Stimulated activated effector memory CD8-positive, alpha-beta T cell treated with anti-CD3 and anti-CD28 coated beads, Interleukin-12 subunit alpha, Interleukin-12 subunit beta, amount 100 ng/mL, for 72 hours (primary cell): ENCODE results near the gene EIF4B.
"Not testable (repeated sequence)": the region's sequence is repeated elsewhere in the genome, so short reads cannot be mapped to it uniquely, and the experiment has no call there.

Experiments used
- ATAC-seq: fragments of 150-1000 bp; cut with Tn5 transposase; 2 replicates; pipeline ENCODE4 v1.10.0; 2021
- DNase-seq, 2 donors: peaks; one replicate each; pipeline ENCODE4 v3.0.0; 2021 to 2022; ENCODE audit warnings: low spot score in 2 of 2
- H3K27ac Mint-ChIP-seq: one replicate; pipeline ENCODE4 v1.8.0; 2022; ENCODE audit warnings: mild to moderate bottlenecking, mixed read lengths
- H3K36me3 Mint-ChIP-seq: one replicate; pipeline ENCODE4 v1.8.0; 2022; ENCODE audit warnings: mild to moderate bottlenecking, mixed read lengths
- H3K4me1 Mint-ChIP-seq: one replicate; pipeline ENCODE4 v1.8.0; 2022; ENCODE audit warnings: mixed read lengths
- H3K4me3 Mint-ChIP-seq: one replicate; pipeline ENCODE4 v1.8.0; 2022; ENCODE audit warnings: mild to moderate bottlenecking, mixed read lengths
- H3K9me3 Mint-ChIP-seq: one replicate; pipeline ENCODE4 v1.8.0; 2022; ENCODE audit warnings: mixed read lengths

EIF4B gene

GRCh38 chr12:52980650-52981423 lies 25.4 kb upstream of the EIF4B start:
- Mint-ChIP-seq H3K36me3 (no peaks in the 10 kb centered on the region), H3K4me1 (peaks cover 9% of the 10 kb centered on the region), H3K9me3 (no peaks in the 10 kb centered on the region), H3K27ac (no peak overlapping the region), H3K4me3 (no peak overlapping the region)
- ATAC-seq = peak; percentile 95
- peak; percentile 64 to 85 for DNase-seq

GRCh38 chr12:52984136-52984535 lies 22.1 kb upstream of the EIF4B start:
- Mint-ChIP-seq H3K27ac (no peak overlapping the region), H3K36me3 (no peaks in the 10 kb centered on the region), H3K4me3 (no peak overlapping the region), H3K4me1 (peaks cover 9% of the 10 kb centered on the region), H3K9me3 (no peaks in the 10 kb centered on the region)
- DNase-seq (no peak), ATAC-seq (no peak)

GRCh38 chr12:52988898-52989297 lies 17.4 kb upstream of the EIF4B start:
- Mint-ChIP-seq H3K27ac (no peak overlapping the region), H3K4me1 (no peaks in the 10 kb centered on the region), H3K36me3 (no peaks in the 10 kb centered on the region), H3K4me3 (no peak overlapping the region), H3K9me3 (no peaks in the 10 kb centered on the region)
- DNase-seq (no peak), ATAC-seq (no peak)

GRCh38 chr12:52990206-52990605 lies 16.1 kb upstream of the EIF4B start:
- H3K9me3 Mint-ChIP-seq = no peaks in the 10 kb centered on the region
- no peaks in the 10 kb centered on the region for H3K4me1 Mint-ChIP-seq
- H3K36me3 Mint-ChIP-seq = no peaks in the 10 kb centered on the region
- DNase-seq (no peak), ATAC-seq (no peak)
- H3K27ac Mint-ChIP-seq = no peak overlapping the region
- H3K4me3 Mint-ChIP-seq = no peak overlapping the region

GRCh38 chr12:52992240-52992639 lies 14.0 kb upstream of the EIF4B start:
- not testable (repeated sequence) for DNase-seq, H3K27ac Mint-ChIP-seq, H3K9me3 Mint-ChIP-seq, H3K36me3 Mint-ChIP-seq, H3K4me1 Mint-ChIP-seq, ATAC-seq, H3K4me3 Mint-ChIP-seq

- no peak overlapping the region for H3K27ac Mint-ChIP-seq
- no peak overlapping the region for H3K4me3 Mint-ChIP-seq
- no peak for DNase-seq
- no peaks in the 10 kb centered on the region for H3K36me3 Mint-ChIP-seq
- ATAC-seq = no peak
- H3K9me3 Mint-ChIP-seq = no peaks in the 10 kb centered on the region
- H3K4me1 Mint-ChIP-seq = no peaks in the 10 kb centered on the region
These were observed 13.3 kb upstream of the EIF4B start for GRCh38 chr12:52992699-52993557.

GRCh38 chr12:52993558-52993869 lies 12.7 kb upstream of the EIF4B start:
- Mint-ChIP-seq H3K9me3 (no peaks in the 10 kb centered on the region), H3K36me3 (no peaks in the 10 kb centered on the region), H3K4me1 (no peaks in the 10 kb centered on the region), H3K4me3 (no peak overlapping the region), H3K27ac (no peak overlapping the region)
- ATAC-seq (no peak), DNase-seq (no peak)

- ATAC-seq = no peak
- Mint-ChIP-seq H3K4me1 (peaks cover 33% of the 10 kb centered on the region), H3K27ac (no peak overlapping the region), H3K9me3 (no peaks in the 10 kb centered on the region), H3K4me3 (peak overlapping the region; percentile 100), H3K36me3 (peaks cover 34% of the 10 kb centered on the region)
- no peak for DNase-seq
These were observed 2.1 kb upstream of the EIF4B start for GRCh38 chr12:53004178-53004577.

- peak overlapping the region; percentile 100 for H3K4me3 Mint-ChIP-seq
- DNase-seq (no peak), ATAC-seq (no peak)
- H3K4me1 Mint-ChIP-seq = peaks cover 34% of the 10 kb centered on the region
- no peak overlapping the region for H3K27ac Mint-ChIP-seq
- no peaks in the 10 kb centered on the region for H3K9me3 Mint-ChIP-seq
- peaks cover 38% of the 10 kb centered on the region for H3K36me3 Mint-ChIP-seq
These were observed 1.7 kb upstream of the EIF4B start for GRCh38 chr12:53004582-53004981.

GRCh38 chr12:53005215-53005985 lies 856 bp upstream of the EIF4B start:
- peak overlapping the region; percentile 100 for H3K4me3 Mint-ChIP-seq
- H3K36me3 Mint-ChIP-seq = peaks cover 46% of the 10 kb centered on the region
- DNase-seq (no peak), ATAC-seq (no peak)
- H3K9me3 Mint-ChIP-seq = no peaks in the 10 kb centered on the region
- peaks cover 42% of the 10 kb centered on the region for H3K4me1 Mint-ChIP-seq
- H3K27ac Mint-ChIP-seq = peak overlapping the region; percentile 99

GRCh38 chr12:53006810-53007309 lies 604 bp downstream of the EIF4B start:
- no peaks in the 10 kb centered on the region for H3K9me3 Mint-ChIP-seq
- H3K36me3 Mint-ChIP-seq = peaks cover 61% of the 10 kb centered on the region
- DNase-seq (peak; percentile 49 to 85), ATAC-seq (peak; percentile 51)
- H3K4me3 Mint-ChIP-seq = peak overlapping the region; percentile 100
- peak overlapping the region; percentile 99 for H3K27ac Mint-ChIP-seq
- peaks cover 53% of the 10 kb centered on the region for H3K4me1 Mint-ChIP-seq

GRCh38 chr12:53007343-53007742 lies 1.1 kb downstream of the EIF4B start:
- Mint-ChIP-seq H3K27ac (peak overlapping the region; percentile 99), H3K9me3 (no peaks in the 10 kb centered on the region), H3K36me3 (peaks cover 65% of the 10 kb centered on the region), H3K4me1 (peaks cover 55% of the 10 kb centered on the region), H3K4me3 (peak overlapping the region; percentile 100)
- no peak for ATAC-seq
- DNase-seq = no peak

- H3K9me3 Mint-ChIP-seq, DNase-seq, ATAC-seq: not testable (repeated sequence)
- H3K4me1 Mint-ChIP-seq = peaks cover 55% of the 10 kb centered on the region
- H3K27ac Mint-ChIP-seq = peak overlapping the region; percentile 99
- H3K36me3 Mint-ChIP-seq = peaks cover 80% of the 10 kb centered on the region
- H3K4me3 Mint-ChIP-seq = peak overlapping the region; percentile 100
These were observed 2.5 kb downstream of the EIF4B start for GRCh38 chr12:53008760-53009159.

- no peak for ATAC-seq
- Mint-ChIP-seq H3K27ac (no peak overlapping the region), H3K4me3 (no peak overlapping the region), H3K9me3 (no peaks in the 10 kb centered on the region), H3K36me3 (peaks cover 100% of the 10 kb centered on the region), H3K4me1 (peaks cover 58% of the 10 kb centered on the region)
- no peak for DNase-seq
These were observed 4.7 kb downstream of the EIF4B start for GRCh38 chr12:53010955-53011354.

GRCh38 chr12:53011889-53012288 lies 5.6 kb downstream of the EIF4B start:
- Mint-ChIP-seq H3K4me3 (no peak overlapping the region), H3K27ac (peak overlapping the region; percentile 12), H3K4me1 (peaks cover 48% of the 10 kb centered on the region)

More at GRCh38 chr12:53011889-53012288, 5.6 kb downstream of the EIF4B start:
- peaks cover 100% of the 10 kb centered on the region for H3K36me3 Mint-ChIP-seq
- no peak for DNase-seq
- H3K9me3 Mint-ChIP-seq = no peaks in the 10 kb centered on the region
- ATAC-seq = no peak
